AG04449 (cell line): ENCODE results near the gene ALG11.
"Not testable (repeated sequence)": the region's sequence is repeated elsewhere in the genome, so short reads cannot be mapped to it uniquely, and the experiment has no call there.

ENCODE experiments used
- CTCF ChIA-PET: fragments of 350-600 bp; formaldehyde crosslinking; extraction: SDS; loops from one replicate; lab custom pipeline; 2021; ENCODE audit warnings: antibody characterized with exemption; lab: Yijun Ruan, JAX
- POLR2A ChIA-PET: fragments of 400-600, 350-600 bp; formaldehyde crosslinking; extraction: SDS; loops from one replicate; lab custom pipeline; 2020; ENCODE audit warnings: antibody characterized with exemption, inconsistent platforms; lab: Yijun Ruan, JAX
- DNase-seq: peaks from one replicate; pipeline ENCODE4 v3.0.0-alpha.2; 2010; ENCODE audit warnings: low read depth, low spot score
- H3K4me3 ChIP-seq: 2 replicates; pipeline ENCODE4 v1.5.1; 2011; ENCODE audit warnings: low read depth, mild to moderate bottlenecking, control low read depth, low read length
- TF ChIP-seq, protein P1 (sequence below): IDR thresholded peaks from one replicate; pipeline ENCODE4 v1.5.1; 2011; ENCODE audit warnings: mild to moderate bottlenecking, moderate library complexity, low read length, control low read depth, inconsistent platforms; ENCODE audit not compliant: insufficient read depth; ENCODE audit errors: missing control alignments

ALG11 gene

DNA sequence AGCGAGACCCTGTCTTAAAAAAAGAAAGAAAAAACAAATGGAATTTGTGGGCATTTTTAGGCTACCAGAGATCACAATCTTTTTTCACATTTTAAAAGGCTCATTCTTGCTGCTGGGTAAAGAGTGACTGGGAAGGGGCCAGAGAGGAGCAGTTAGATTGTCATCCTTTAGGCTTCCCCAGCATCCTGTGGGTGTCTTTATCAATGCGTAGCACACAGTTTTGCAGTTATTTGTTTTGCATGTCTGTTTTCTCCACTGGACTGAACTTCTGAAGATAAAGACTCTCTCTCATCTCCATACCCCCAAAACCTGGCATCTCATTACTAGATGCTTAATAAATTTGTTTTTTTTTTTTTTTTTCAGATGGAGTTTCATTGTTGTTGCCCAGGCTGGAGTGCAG, 10.2 kb downstream of the ALG11 start:
- POLR2A ChIA-PET: no interaction called here
- H3K4me3 ChIP-seq: no peak overlapping the region
- CTCF ChIA-PET: no interaction called here
- TF ChIP-seq, protein P1, sequence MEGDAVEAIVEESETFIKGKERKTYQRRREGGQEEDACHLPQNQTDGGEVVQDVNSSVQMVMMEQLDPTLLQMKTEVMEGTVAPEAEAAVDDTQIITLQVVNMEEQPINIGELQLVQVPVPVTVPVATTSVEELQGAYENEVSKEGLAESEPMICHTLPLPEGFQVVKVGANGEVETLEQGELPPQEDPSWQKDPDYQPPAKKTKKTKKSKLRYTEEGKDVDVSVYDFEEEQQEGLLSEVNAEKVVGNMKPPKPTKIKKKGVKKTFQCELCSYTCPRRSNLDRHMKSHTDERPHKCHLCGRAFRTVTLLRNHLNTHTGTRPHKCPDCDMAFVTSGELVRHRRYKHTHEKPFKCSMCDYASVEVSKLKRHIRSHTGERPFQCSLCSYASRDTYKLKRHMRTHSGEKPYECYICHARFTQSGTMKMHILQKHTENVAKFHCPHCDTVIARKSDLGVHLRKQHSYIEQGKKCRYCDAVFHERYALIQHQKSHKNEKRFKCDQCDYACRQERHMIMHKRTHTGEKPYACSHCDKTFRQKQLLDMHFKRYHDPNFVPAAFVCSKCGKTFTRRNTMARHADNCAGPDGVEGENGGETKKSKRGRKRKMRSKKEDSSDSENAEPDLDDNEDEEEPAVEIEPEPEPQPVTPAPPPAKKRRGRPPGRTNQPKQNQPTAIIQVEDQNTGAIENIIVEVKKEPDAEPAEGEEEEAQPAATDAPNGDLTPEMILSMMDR: no peak
- DNase-seq: no peak

- no peak for DNase-seq
- CTCF ChIA-PET: no interaction called here
- no peak within 1 kb of the TSS for H3K4me3 ChIP-seq
- TF ChIP-seq, protein P1: no peak
- POLR2A ChIA-PET: no interaction called here
Measured at GRCh38 chr13:52024481-52024880, 12.3 kb downstream of the ALG11 start, which contains the start of gene UTP14C. Gene UTP14C, plus strand, starts transcription at chr13:52024691. Its CDS starts 4,114 bp downstream, at chr13:52028805.

- no peak overlapping the region for H3K4me3 ChIP-seq
- ChIA-PET POLR2A (no interaction called here), CTCF (no interaction called here)
- DNase-seq: no peak
- TF ChIP-seq, protein P1: no peak
Measured at GRCh38 chr13:52025475-52026245, 13.5 kb downstream of the ALG11 start.

- no peak for DNase-seq
- ChIA-PET POLR2A (no interaction called here), CTCF (no interaction called here)
- TF ChIP-seq, protein P1: no peak
- H3K4me3 ChIP-seq: no peak overlapping the region
Measured at GRCh38 chr13:52026246-52026626, 14.0 kb downstream of the ALG11 start.

GRCh38 chr13:52027832-52028231, 15.6 kb downstream of the ALG11 start:
- ChIA-PET POLR2A (no interaction called here), CTCF (no interaction called here)
- H3K4me3 ChIP-seq: no peak overlapping the region
- TF ChIP-seq, protein P1: no peak
- no peak for DNase-seq

DNA sequence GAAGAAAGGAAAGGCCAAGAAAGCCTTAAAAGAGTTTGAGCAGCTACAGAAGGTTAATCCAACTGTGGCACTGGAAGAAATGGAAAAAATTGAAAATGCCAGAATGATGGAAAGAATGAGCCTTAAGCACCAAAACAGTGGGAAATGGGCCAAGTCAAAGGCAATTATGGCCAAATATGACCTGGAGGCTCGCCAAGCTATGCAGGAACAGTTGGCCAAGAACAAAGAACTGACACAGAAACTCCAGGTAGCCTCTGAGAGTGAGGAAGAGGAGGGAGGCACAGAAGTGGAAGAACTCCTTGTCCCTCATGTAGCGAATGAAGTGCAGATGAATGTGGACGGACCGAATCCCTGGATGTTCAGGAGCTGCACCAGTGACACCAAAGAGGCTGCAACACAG, 17.4 kb downstream of the ALG11 start:
- CTCF ChIA-PET: no interaction called here
- TF ChIP-seq, protein P1: no peak
- H3K4me3 ChIP-seq: no peak overlapping the region
- no peak for DNase-seq
- POLR2A ChIA-PET: no interaction called here

DNA sequence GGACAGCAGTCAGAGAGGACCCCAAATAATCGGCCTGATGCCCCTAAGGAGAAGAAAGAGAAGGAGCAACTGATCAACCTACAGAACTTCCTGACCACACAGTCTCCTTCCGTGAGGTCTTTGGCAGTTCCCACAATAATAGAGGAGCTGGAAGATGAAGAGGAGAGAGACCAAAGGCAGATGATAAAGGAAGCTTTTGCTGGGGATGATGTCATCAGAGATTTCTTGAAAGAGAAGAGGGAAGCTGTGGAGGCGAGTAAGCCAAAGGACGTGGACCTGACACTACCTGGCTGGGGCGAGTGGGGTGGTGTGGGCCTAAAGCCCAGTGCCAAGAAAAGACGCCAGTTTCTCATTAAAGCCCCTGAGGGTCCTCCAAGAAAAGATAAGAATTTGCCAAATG, 18.2 kb downstream of the ALG11 start:
- DNase-seq, POLR2A ChIA-PET, H3K4me3 ChIP-seq, CTCF ChIA-PET: not testable (repeated sequence)
